ENCODE data around the gene FOXD1. TPM values are rescaled to one million over a fixed set of nuclear protein-coding genes. Genes with fewer than 3 reads are reported as not detected.
"Not testable (repeated sequence)": the region's sequence is repeated elsewhere in the genome, so short reads cannot be mapped to it uniquely, and the experiment has no call there.

FOXD1 gene
- total RNA-seq, 5 donors from 2014 or later (not counting 1 experiment from before 2014, with no cell fraction given), result 0.20 to 0.68 (median 0.39) TPM; not detected in 2

DNA sequence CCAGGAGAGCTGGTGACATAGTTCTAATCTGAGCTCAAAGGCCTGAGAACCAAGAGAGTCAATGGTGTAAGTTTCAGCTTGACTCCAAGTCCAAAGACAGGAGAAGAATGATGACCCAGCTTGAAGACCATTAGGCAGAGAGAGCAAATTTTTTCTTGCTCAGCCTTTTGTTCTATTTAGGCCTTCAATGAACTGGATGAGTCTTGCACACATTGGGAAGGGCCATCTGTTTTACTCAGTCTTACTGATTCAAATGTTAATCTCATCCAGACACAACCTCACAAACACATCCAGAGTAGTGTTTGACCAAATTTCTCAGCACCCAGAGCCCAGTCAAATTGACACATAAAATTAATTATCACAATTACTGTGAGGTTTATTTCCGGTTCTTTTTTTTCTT lies 42.6 kb upstream of the FOXD1 start:
- H3K27ac Mint-ChIP-seq, result no peak overlapping the region
- Histone ChIP-seq H3K27me3 (replicated peaks in 1 of 2; ENCODE audit: control insufficient read depth in 2 of 2, extremely low read depth in 1 of 2, insufficient read depth in 2 of 2, low read length in 1 of 2) (peaks cover 5 to 6% of the 10 kb centered on the region in 2 experiments), H3K4me3 (ENCODE audit: control insufficient read depth in 1 of 2, extremely low read depth in 1 of 2, low read length in 1 of 2) (no peak overlapping the region), H3K9me3 (no peaks in the 10 kb centered on the region), H3K27ac (ENCODE audit: low read length) (no peak overlapping the region), H3K36me3 (ENCODE audit: control insufficient read depth in 2 of 2, extremely low read depth in 1 of 2, insufficient read depth in 1 of 2, low read length in 1 of 2) (no peaks in the 10 kb centered on the region), H3K4me1 (ENCODE audit: control insufficient read depth in 1 of 2, extremely low read depth in 1 of 2, insufficient read depth in 2 of 2, low read length in 2 of 2) (no peaks in the 10 kb centered on the region)
- H3K4me3 Mint-ChIP-seq, result no peak overlapping the region
- ATAC-seq (replicated peaks in 1 of 4) (no peak), DNase-seq (no peak)
- no peaks in the 10 kb centered on the region for H3K4me1 Mint-ChIP-seq
- H3K9me3 Mint-ChIP-seq, result no peaks in the 10 kb centered on the region
- WGBS (ENCODE audit: insufficient coverage), result no CpG with 5 or more reads among the region's 1 CpG
- peaks cover 45 to 53% of the 10 kb centered on the region in 2 donors for H3K27me3 Mint-ChIP-seq
- no peaks in the 10 kb centered on the region for H3K36me3 Mint-ChIP-seq
- ChIA-PET CTCF (no interaction called here), POLR2A (interaction anchor here in 1 of 2 donors (0.7 kb wide), 1 partner anchor 1149 kb away, joined by 3 read pairs; no protein-coding TSS in a partner anchor)

DNA sequence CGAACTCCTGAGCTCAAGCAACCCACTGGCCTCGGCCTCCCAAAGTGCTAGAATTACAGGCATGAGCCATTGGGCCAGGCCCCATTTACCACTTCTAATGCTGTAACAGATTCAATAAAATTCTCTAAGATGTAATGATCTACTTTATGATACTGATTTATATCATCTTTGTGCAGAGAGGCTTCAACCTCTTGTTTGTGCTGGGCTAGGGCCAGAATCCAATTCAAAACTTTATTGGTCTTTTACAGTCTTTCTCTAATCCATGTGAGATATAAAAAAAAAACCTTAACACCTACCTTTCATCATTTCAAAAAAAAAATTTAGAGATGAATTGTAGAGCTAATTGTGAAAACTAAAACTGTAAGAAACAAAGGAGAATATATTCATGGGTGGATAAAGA lies 41.5 kb upstream of the FOXD1 start:
- ChIA-PET CTCF (no interaction called here), POLR2A (no interaction called here)
- H3K4me3 ChIP-seq (ENCODE audit: control insufficient read depth in 1 of 2, extremely low read depth in 1 of 2, low read length in 1 of 2), result no peak overlapping the region
- H3K27me3 ChIP-seq (replicated peaks in 1 of 2; ENCODE audit: control insufficient read depth in 2 of 2, extremely low read depth in 1 of 2, insufficient read depth in 2 of 2, low read length in 1 of 2), result peaks cover 5 to 6% of the 10 kb centered on the region in 2 experiments
- H3K27ac ChIP-seq (ENCODE audit: low read length), result no peak overlapping the region
- no peaks in the 10 kb centered on the region for H3K4me1 Mint-ChIP-seq
- DNase-seq, result no peak
- H3K4me3 Mint-ChIP-seq, result no peak overlapping the region
- no peaks in the 10 kb centered on the region for H3K36me3 Mint-ChIP-seq
- no peaks in the 10 kb centered on the region for H3K9me3 Mint-ChIP-seq
- H3K9me3 ChIP-seq, result no peaks in the 10 kb centered on the region
- H3K36me3 ChIP-seq (ENCODE audit: control insufficient read depth in 2 of 2, extremely low read depth in 1 of 2, insufficient read depth in 1 of 2, low read length in 1 of 2), result no peaks in the 10 kb centered on the region
- no peak overlapping the region for H3K27ac Mint-ChIP-seq
- WGBS (ENCODE audit: insufficient coverage), result no CpG with 5 or more reads among the region's 2 CpGs
- no peak for ATAC-seq (replicated peaks in 1 of 4)
- H3K27me3 Mint-ChIP-seq, result peaks cover 47 to 56% of the 10 kb centered on the region in 2 donors
- no peaks in the 10 kb centered on the region for H3K4me1 ChIP-seq (ENCODE audit: control insufficient read depth in 1 of 2, extremely low read depth in 1 of 2, insufficient read depth in 2 of 2, low read length in 2 of 2)

DNA sequence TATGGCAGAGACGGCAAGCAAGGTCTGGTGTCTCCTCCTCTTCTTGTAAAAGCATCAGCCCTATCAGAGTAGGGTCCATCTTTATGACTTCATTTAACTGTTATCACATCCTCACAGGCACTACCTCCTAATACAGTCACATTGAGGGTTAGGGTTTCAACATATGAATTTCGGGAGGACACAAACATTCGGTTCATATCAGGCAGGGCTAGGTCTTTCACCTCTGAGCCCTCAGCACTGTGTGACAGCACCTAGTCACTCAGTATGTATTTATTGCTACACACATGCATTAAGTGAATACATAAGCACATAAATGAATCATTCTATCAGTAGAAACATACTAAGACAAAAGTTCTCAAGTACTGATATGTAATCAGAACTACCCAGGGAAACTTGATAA lies 40.2 kb upstream of the FOXD1 start:
- WGBS (ENCODE audit: insufficient coverage), result 77% methylated on average over 2 of the region's 3 CpGs
- POLR2A ChIA-PET, result interaction anchor here in 1 of 2 donors (0.7 kb wide), 1 partner anchor 1871 kb away, joined by 4 read pairs; no protein-coding TSS in a partner anchor
- no peaks in the 10 kb centered on the region for H3K36me3 ChIP-seq (ENCODE audit: control insufficient read depth in 2 of 2, extremely low read depth in 1 of 2, insufficient read depth in 1 of 2, low read length in 1 of 2)
- no peaks in the 10 kb centered on the region for H3K9me3 ChIP-seq
- Mint-ChIP-seq H3K9me3 (no peaks in the 10 kb centered on the region), H3K4me3 (no peak overlapping the region), H3K27me3 (peaks cover 44 to 55% of the 10 kb centered on the region in 2 donors), H3K27ac (no peak overlapping the region), H3K4me1 (no peaks in the 10 kb centered on the region), H3K36me3 (no peaks in the 10 kb centered on the region)
- H3K4me3 ChIP-seq (ENCODE audit: control insufficient read depth in 1 of 2, extremely low read depth in 1 of 2, low read length in 1 of 2), result no peak overlapping the region
- DNase-seq, result no peak
- CTCF ChIA-PET, result no interaction called here
- peaks cover 4 to 5% of the 10 kb centered on the region in 2 experiments for H3K27me3 ChIP-seq (replicated peaks in 1 of 2; ENCODE audit: control insufficient read depth in 2 of 2, extremely low read depth in 1 of 2, insufficient read depth in 2 of 2, low read length in 1 of 2)
- no peak overlapping the region for H3K27ac ChIP-seq (ENCODE audit: low read length)
- H3K4me1 ChIP-seq (ENCODE audit: control insufficient read depth in 1 of 2, extremely low read depth in 1 of 2, insufficient read depth in 2 of 2, low read length in 2 of 2), result no peaks in the 10 kb centered on the region
- no peak for ATAC-seq (replicated peaks in 1 of 4)

DNA sequence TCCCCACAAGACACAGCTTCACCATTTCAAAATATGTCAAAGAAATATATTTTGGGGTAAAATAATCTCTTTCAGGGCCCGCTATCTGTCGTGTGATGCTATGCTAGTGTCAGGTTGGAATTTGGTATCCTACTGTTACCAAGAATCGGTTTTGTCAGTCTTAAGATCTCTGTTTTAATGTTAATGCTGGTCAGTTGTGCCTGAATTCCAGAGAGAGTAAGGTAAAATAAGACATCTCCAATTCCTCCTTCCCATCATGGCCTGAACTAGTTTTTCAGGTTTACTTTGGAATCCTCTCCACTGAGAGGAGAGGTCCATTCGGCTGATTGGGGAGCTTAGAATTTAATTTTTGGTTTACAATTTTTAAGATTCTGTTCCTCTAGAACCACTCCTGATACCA lies 39.2 kb upstream of the FOXD1 start:
- Histone ChIP-seq H3K36me3 (ENCODE audit: control insufficient read depth in 2 of 2, extremely low read depth in 1 of 2, insufficient read depth in 1 of 2, low read length in 1 of 2) (no peaks in the 10 kb centered on the region), H3K9me3 (no peaks in the 10 kb centered on the region), H3K27me3 (replicated peaks in 1 of 2; ENCODE audit: control insufficient read depth in 2 of 2, extremely low read depth in 1 of 2, insufficient read depth in 2 of 2, low read length in 1 of 2) (peaks cover 0 to 5% of the 10 kb centered on the region in 2 experiments), H3K27ac (ENCODE audit: low read length) (no peak overlapping the region), H3K4me1 (ENCODE audit: control insufficient read depth in 1 of 2, extremely low read depth in 1 of 2, insufficient read depth in 2 of 2, low read length in 2 of 2) (no peaks in the 10 kb centered on the region), H3K4me3 (ENCODE audit: control insufficient read depth in 1 of 2, extremely low read depth in 1 of 2, low read length in 1 of 2) (no peak overlapping the region)
- Mint-ChIP-seq H3K4me1 (no peaks in the 10 kb centered on the region), H3K36me3 (no peaks in the 10 kb centered on the region), H3K27ac (no peak overlapping the region), H3K27me3 (peaks cover 37 to 49% of the 10 kb centered on the region in 2 donors), H3K9me3 (no peaks in the 10 kb centered on the region), H3K4me3 (no peak overlapping the region)
- POLR2A ChIA-PET, result interaction anchor here in 1 of 2 donors (0.7 kb wide), 1 partner anchor 1872 kb away, joined by 4 read pairs; no protein-coding TSS in a partner anchor
- CTCF ChIA-PET, result no interaction called here
- WGBS (ENCODE audit: insufficient coverage), result no CpG with 5 or more reads among the region's 4 CpGs
- DNase-seq (no peak), ATAC-seq (replicated peaks in 1 of 4) (no peak)

DNA sequence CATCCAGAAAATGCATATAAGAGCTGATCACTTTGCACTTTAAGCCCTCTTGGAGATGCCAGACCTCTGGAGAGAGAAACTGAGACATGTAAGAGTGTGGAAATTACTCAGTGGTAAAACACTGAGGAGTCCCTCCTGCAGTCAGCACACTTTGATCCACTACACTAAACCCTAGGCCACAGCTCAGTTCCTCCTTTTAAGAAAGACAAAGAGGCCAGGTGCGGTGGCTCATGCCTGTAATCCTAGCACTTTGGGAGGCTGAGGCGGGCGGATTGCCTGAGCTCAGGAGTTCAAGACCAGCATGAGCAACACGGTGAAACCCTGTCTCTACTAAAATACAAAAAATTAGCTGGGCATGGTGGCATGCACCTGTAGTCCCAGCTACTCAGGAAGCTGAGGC lies 38.7 kb upstream of the FOXD1 start:
- ATAC-seq (replicated peaks in 1 of 4); H3K9me3 ChIP-seq; H3K36me3 Mint-ChIP-seq; DNase-seq; H3K4me1 Mint-ChIP-seq; H3K27me3 ChIP-seq (replicated peaks in 1 of 2; ENCODE audit: control insufficient read depth in 2 of 2, extremely low read depth in 1 of 2, insufficient read depth in 2 of 2, low read length in 1 of 2); H3K27ac ChIP-seq (ENCODE audit: low read length); CTCF ChIA-PET; H3K9me3 Mint-ChIP-seq; H3K4me3 Mint-ChIP-seq; POLR2A ChIA-PET; H3K4me3 ChIP-seq (ENCODE audit: control insufficient read depth in 1 of 2, extremely low read depth in 1 of 2, low read length in 1 of 2); H3K27ac Mint-ChIP-seq; H3K4me1 ChIP-seq (ENCODE audit: control insufficient read depth in 1 of 2, extremely low read depth in 1 of 2, insufficient read depth in 2 of 2, low read length in 2 of 2); H3K36me3 ChIP-seq (ENCODE audit: control insufficient read depth in 2 of 2, extremely low read depth in 1 of 2, insufficient read depth in 1 of 2, low read length in 1 of 2): not testable (repeated sequence)
- peaks cover 31 to 45% of the 10 kb centered on the region in 2 donors for H3K27me3 Mint-ChIP-seq
- 97% methylated on average over 4 of the region's 4 CpGs for WGBS (ENCODE audit: insufficient coverage)

DNA sequence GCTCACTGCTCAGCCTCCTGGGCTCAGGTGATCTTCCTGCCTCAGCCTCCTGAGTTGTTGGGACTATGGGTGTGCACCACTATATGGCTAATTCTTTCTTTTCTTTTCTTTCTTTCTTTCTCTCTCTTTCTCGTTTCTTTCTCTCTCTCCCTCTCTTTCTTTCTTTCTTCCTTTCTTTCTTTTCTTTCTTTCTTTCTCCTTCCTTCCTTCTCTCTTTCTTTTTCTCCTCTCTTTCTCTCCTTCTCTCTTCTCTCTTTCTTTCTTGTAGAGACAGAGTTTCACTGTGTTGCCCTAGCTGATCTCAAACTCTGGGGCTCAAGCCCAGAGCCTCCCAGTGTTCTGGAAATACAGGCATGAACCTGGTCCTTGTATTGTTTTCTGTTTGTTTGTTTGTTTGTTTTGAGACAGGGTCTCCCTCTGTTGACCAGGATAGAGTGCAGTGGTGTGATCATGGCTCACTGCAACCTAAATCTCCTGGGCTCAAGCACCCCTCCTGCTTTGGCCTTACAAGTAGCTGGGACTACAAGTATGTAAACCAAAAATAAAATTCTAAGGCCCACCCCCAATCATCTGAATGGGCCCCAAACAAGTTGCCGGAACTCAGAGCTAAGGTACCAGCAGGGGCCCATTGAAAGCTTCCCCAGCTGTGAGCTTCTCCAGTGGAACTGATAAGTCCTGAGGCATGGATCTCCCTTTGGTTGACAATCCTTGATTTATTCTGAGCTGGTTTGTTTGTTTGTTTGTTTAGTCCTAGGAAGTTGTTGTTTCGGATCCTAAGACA lies 37.7 kb upstream of the FOXD1 start:
- 53% methylated on average over 2 of the region's 3 CpGs for WGBS (ENCODE audit: insufficient coverage)
- no peak overlapping the region for H3K27ac Mint-ChIP-seq
- H3K27me3 Mint-ChIP-seq, result peaks cover 27 to 44% of the 10 kb centered on the region in 2 donors
- H3K27ac ChIP-seq (ENCODE audit: low read length), result no peak overlapping the region
- no peaks in the 10 kb centered on the region for H3K9me3 ChIP-seq
- ATAC-seq (replicated peaks in 1 of 4), result no peak
- no peaks in the 10 kb centered on the region for H3K36me3 Mint-ChIP-seq
- no peak for DNase-seq
- peaks cover 0 to 5% of the 10 kb centered on the region in 2 experiments for H3K27me3 ChIP-seq (replicated peaks in 1 of 2; ENCODE audit: control insufficient read depth in 2 of 2, extremely low read depth in 1 of 2, insufficient read depth in 2 of 2, low read length in 1 of 2)
- H3K4me1 Mint-ChIP-seq, result no peaks in the 10 kb centered on the region
- no peaks in the 10 kb centered on the region for H3K9me3 Mint-ChIP-seq
- H3K4me3 ChIP-seq (ENCODE audit: control insufficient read depth in 1 of 2, extremely low read depth in 1 of 2, low read length in 1 of 2), result no peak overlapping the region
- CTCF ChIA-PET, result no interaction called here
- H3K36me3 ChIP-seq (ENCODE audit: control insufficient read depth in 2 of 2, extremely low read depth in 1 of 2, insufficient read depth in 1 of 2, low read length in 1 of 2), result no peaks in the 10 kb centered on the region
- H3K4me1 ChIP-seq (ENCODE audit: control insufficient read depth in 1 of 2, extremely low read depth in 1 of 2, insufficient read depth in 2 of 2, low read length in 2 of 2), result no peaks in the 10 kb centered on the region
- H3K4me3 Mint-ChIP-seq, result no peak overlapping the region
- POLR2A ChIA-PET, result interaction anchor here in 1 of 2 donors (0.6 kb wide), 1 partner anchor 77 kb away, joined by 3 read pairs; no protein-coding TSS in a partner anchor
